Activated T-helper 1 cell treated with anti-CD3 and anti-CD28 coated beads, Interleukin-12 subunit alpha, Interleukin-12 subunit beta, Interleukin-2, Interleukin-4 antibody, amounts not matched to agents 30 ng/mL and 10 ng/mL and 1 ng/mL, durations not matched to agents 14 hours and 24 hours and 36 hours (primary cell): Measurements from ENCODE around the gene POLH. TPM values are rescaled to one million over a fixed set of nuclear protein-coding genes. Genes with fewer than 3 reads are reported as not detected.

Experiments
- DNase-seq: peaks from one replicate; pipeline ENCODE4 v3.0.0; 2021; ENCODE audit warnings: low spot score
- H3K27ac Mint-ChIP-seq: one replicate; pipeline ENCODE4 v1.8.0; 2021; ENCODE audit warnings: mild to moderate bottlenecking, mixed read lengths
- H3K27me3 Mint-ChIP-seq: one replicate; pipeline ENCODE4 v1.8.0; 2022; ENCODE audit warnings: mild to moderate bottlenecking, moderate library complexity, mixed read lengths; ENCODE audit not compliant: insufficient read depth
- H3K36me3 Mint-ChIP-seq: one replicate; pipeline ENCODE4 v1.8.0; 2021; ENCODE audit warnings: low read depth, mixed read lengths
- H3K4me1 Mint-ChIP-seq: one replicate; pipeline ENCODE4 v1.8.0; 2021; ENCODE audit warnings: low read depth, mixed read lengths
- H3K4me3 Mint-ChIP-seq: one replicate; pipeline ENCODE4 v1.8.0; 2021; ENCODE audit warnings: mild to moderate bottlenecking, moderate library complexity, mixed read lengths
- H3K9me3 Mint-ChIP-seq: one replicate; pipeline ENCODE4 v1.8.0; 2021; ENCODE audit warnings: mixed read lengths
- intact Hi-C: fragments of 100-400 bp; cut with micrococcal nuclease; formaldehyde crosslinking; loops from one replicate; pipeline ENCODE4 v1.15.1; 2024
- total RNA-seq: library from RNA; stranded (reverse); gene quantifications from 2 replicates; pipeline ENCODE4 v1.2.3, GENCODE V29; 2022

Gene POLH
- total RNA-seq, 1 donor from 2014 or later, result 39.1 TPM

- intact Hi-C loops, result loop anchor here (2.0 kb wide), 1 partner anchor 17 kb away; no protein-coding TSS in a partner anchor
- Mint-ChIP-seq H3K9me3 (no peaks in the 10 kb centered on the region), H3K4me3 (no peak overlapping the region), H3K4me1 (peaks cover 4% of the 10 kb centered on the region), H3K36me3 (peaks cover 36% of the 10 kb centered on the region), H3K27me3 (no peaks in the 10 kb centered on the region), H3K27ac (no peak overlapping the region)
- no peak for DNase-seq
Observed at GRCh38 chr6:43609402-43609801, 33.4 kb downstream of the POLH start.

GRCh38 chr6:43610431-43610830, 34.4 kb downstream of the POLH start:
- no peak overlapping the region for H3K4me3 Mint-ChIP-seq
- no peaks in the 10 kb centered on the region for H3K27me3 Mint-ChIP-seq
- H3K27ac Mint-ChIP-seq, result peak overlapping the region; percentile 66
- no peak for DNase-seq
- peaks cover 4% of the 10 kb centered on the region for H3K4me1 Mint-ChIP-seq
- no peaks in the 10 kb centered on the region for H3K9me3 Mint-ChIP-seq
- intact Hi-C loops, result no loop called here
- H3K36me3 Mint-ChIP-seq, result peaks cover 31% of the 10 kb centered on the region

- intact Hi-C loops, result no loop called here
- Mint-ChIP-seq H3K27ac (no peak overlapping the region), H3K4me1 (no peaks in the 10 kb centered on the region), H3K9me3 (no peaks in the 10 kb centered on the region), H3K36me3 (peaks cover 29% of the 10 kb centered on the region), H3K27me3 (no peaks in the 10 kb centered on the region), H3K4me3 (no peak overlapping the region)
- no peak for DNase-seq
Observed at GRCh38 chr6:43613721-43614395, 37.9 kb downstream of the POLH start.

- no peak for DNase-seq
- Mint-ChIP-seq H3K27me3 (no peaks in the 10 kb centered on the region), H3K9me3 (no peaks in the 10 kb centered on the region), H3K4me1 (no peaks in the 10 kb centered on the region), H3K4me3 (no peak overlapping the region), H3K27ac (no peak overlapping the region), H3K36me3 (peaks cover 28% of the 10 kb centered on the region)
- intact Hi-C loops, result no loop called here
Observed at GRCh38 chr6:43614396-43614730, 38.4 kb downstream of the POLH start.

GRCh38 chr6:43616725-43617472, 40.9 kb downstream of the POLH start:
- intact Hi-C loops, result no loop called here
- H3K4me3 Mint-ChIP-seq, result no peak overlapping the region
- H3K27me3 Mint-ChIP-seq, result no peaks in the 10 kb centered on the region
- H3K9me3 Mint-ChIP-seq, result no peaks in the 10 kb centered on the region
- H3K36me3 Mint-ChIP-seq, result peaks cover 30% of the 10 kb centered on the region
- no peak overlapping the region for H3K27ac Mint-ChIP-seq
- no peak for DNase-seq
- H3K4me1 Mint-ChIP-seq, result no peaks in the 10 kb centered on the region

GRCh38 chr6:43621078-43621835, 45.3 kb downstream of the POLH start:
- H3K27ac Mint-ChIP-seq, result no peak overlapping the region
- no peaks in the 10 kb centered on the region for H3K9me3 Mint-ChIP-seq
- intact Hi-C loops, result no loop called here
- DNase-seq, result no peak
- H3K27me3 Mint-ChIP-seq, result no peaks in the 10 kb centered on the region
- no peak overlapping the region for H3K4me3 Mint-ChIP-seq
- H3K4me1 Mint-ChIP-seq, result peaks cover 7% of the 10 kb centered on the region
- peaks cover 48% of the 10 kb centered on the region for H3K36me3 Mint-ChIP-seq

- Mint-ChIP-seq H3K27ac (no peak overlapping the region), H3K4me3 (no peak overlapping the region), H3K27me3 (no peaks in the 10 kb centered on the region), H3K4me1 (peaks cover 13% of the 10 kb centered on the region), H3K36me3 (peaks cover 47% of the 10 kb centered on the region), H3K9me3 (no peaks in the 10 kb centered on the region)
- intact Hi-C loops, result no loop called here
- no peak for DNase-seq
Observed at GRCh38 chr6:43621836-43622180, 45.8 kb downstream of the POLH start.

GRCh38 chr6:43622541-43622940, 46.6 kb downstream of the POLH start:
- Mint-ChIP-seq H3K27me3 (no peaks in the 10 kb centered on the region), H3K4me1 (peaks cover 20% of the 10 kb centered on the region), H3K36me3 (peaks cover 50% of the 10 kb centered on the region), H3K9me3 (no peaks in the 10 kb centered on the region), H3K4me3 (no peak overlapping the region), H3K27ac (no peak overlapping the region)
- DNase-seq, result no peak
- intact Hi-C loops, result no loop called here

GRCh38 chr6:43623880-43624785, 48.1 kb downstream of the POLH start:
- no peaks in the 10 kb centered on the region for H3K9me3 Mint-ChIP-seq
- no peak overlapping the region for H3K4me3 Mint-ChIP-seq
- no peaks in the 10 kb centered on the region for H3K27me3 Mint-ChIP-seq
- peaks cover 55% of the 10 kb centered on the region for H3K36me3 Mint-ChIP-seq
- intact Hi-C loops, result no loop called here
- peak overlapping the region; percentile 32 for H3K27ac Mint-ChIP-seq
- no peak for DNase-seq
- H3K4me1 Mint-ChIP-seq, result peaks cover 29% of the 10 kb centered on the region

GRCh38 chr6:43624786-43625288, 48.9 kb downstream of the POLH start:
- Mint-ChIP-seq H3K27me3 (no peaks in the 10 kb centered on the region), H3K4me1 (peaks cover 30% of the 10 kb centered on the region), H3K9me3 (no peaks in the 10 kb centered on the region), H3K4me3 (no peak overlapping the region), H3K27ac (no peak overlapping the region), H3K36me3 (peaks cover 55% of the 10 kb centered on the region)
- intact Hi-C loops, result loop anchor here (5.0 kb wide), 2 partner anchors 198 to 622 kb away; partner anchors contain the start of genes ABCC10 and HSP90AB1
- no peak for DNase-seq

GRCh38 chr6:43625393-43625992, 49.5 kb downstream of the POLH start:
- no peak overlapping the region for H3K27ac Mint-ChIP-seq
- peaks cover 35% of the 10 kb centered on the region for H3K4me1 Mint-ChIP-seq
- no peaks in the 10 kb centered on the region for H3K9me3 Mint-ChIP-seq
- H3K36me3 Mint-ChIP-seq, result peaks cover 53% of the 10 kb centered on the region
- intact Hi-C loops, result loop anchor here (5.0 kb wide), 2 partner anchors 198 to 622 kb away; partner anchors contain the start of genes ABCC10 and HSP90AB1
- no peak for DNase-seq
- no peak overlapping the region for H3K4me3 Mint-ChIP-seq
- no peaks in the 10 kb centered on the region for H3K27me3 Mint-ChIP-seq
